Bronchial epithelial cell (primary cell): ENCODE data around the gene PSD4. TPM values are rescaled to one million over a fixed set of nuclear protein-coding genes. Genes with fewer than 3 reads are reported as not detected.

Experiments
- DNase-seq: peaks from one replicate; pipeline ENCODE4 v3.0.0-alpha.2; 2010; ENCODE audit warnings: low read depth
- FAIRE-seq: peaks from 2 replicates; lab custom pipeline; 2011; peaks lifted over from hg19 to GRCh38; lab: Jason Lieb, UNC
- H3K27me3 ChIP-seq: 2 replicates; pipeline ENCODE4 v1.5.1; 2011; ENCODE audit warnings: low read length; ENCODE audit not compliant: control insufficient read depth, insufficient read depth
- H3K36me3 ChIP-seq: 2 replicates; pipeline ENCODE4 v1.5.1; 2011; ENCODE audit warnings: low read length; ENCODE audit not compliant: control insufficient read depth, insufficient read depth
- H3K4me3 ChIP-seq: 2 replicates; pipeline ENCODE4 v1.5.1; 2011; ENCODE audit warnings: mild to moderate bottlenecking, low read depth, low read length, control low read depth
- CTCF ChIP-seq: IDR thresholded peaks from 2 replicates; pipeline ENCODE4 v1.5.1; 2011; ENCODE audit warnings: mild to moderate bottlenecking, moderate library complexity, low read length, control low read depth, inconsistent platforms; ENCODE audit not compliant: insufficient read depth, severe bottlenecking
- total RNA-seq: library from RNA; depleted of rRNA; stranded (reverse); fragments of >200 nt; gene quantifications from 2 replicates; pipeline ENCODE4 v1.2.1, GENCODE V29; 2014

The PSD4 gene
- total RNA-seq, 1 donor from 2014 or later = 25.0 TPM

- no peak for TF ChIP-seq CTCF
- no peak for FAIRE-seq
- no peak overlapping the region for H3K4me3 ChIP-seq
These were observed 83.9 kb downstream of the PSD4 start for GRCh38 chr2:113257516-113258264.

GRCh38 chr2:113258471-113259147 is 84.8 kb downstream of the PSD4 start:
- Histone ChIP-seq H3K36me3 (no peaks in the 10 kb centered on the region), H3K27me3 (no peaks in the 10 kb centered on the region), H3K4me3 (no peak overlapping the region)
- no peak for TF ChIP-seq CTCF
- DNase-seq (no peak), FAIRE-seq (no peak)

More at GRCh38 chr2:113257516-113258264, 83.9 kb downstream of the PSD4 start:
- H3K27me3 ChIP-seq = no peaks in the 10 kb centered on the region
- DNase-seq = no peak
- H3K36me3 ChIP-seq = no peaks in the 10 kb centered on the region

Other genes starting within 250 kb of the PSD4 start
- 0.51 TPM in 1 of 2 replicates, not detected in the other for gene IL36G, start 196.0 kb upstream of the PSD4 start, total RNA-seq
- 6.3 and 11.5 TPM in 2 replicates for gene IL36A, start 168.5 kb upstream of the PSD4 start, total RNA-seq
- 0.13 TPM in 1 of 2 replicates, not detected in the other for gene IL36B, start 121.1 kb upstream of the PSD4 start, total RNA-seq
- 1.1 and 1.9 TPM in 2 replicates for gene IL36RN, start 114.8 kb upstream of the PSD4 start, total RNA-seq
- not detected in 2 replicates for gene IL1F10, start 106.0 kb upstream of the PSD4 start, total RNA-seq
- 71.9 and 113 TPM in 2 replicates for gene IL1RN, start 46.4 kb upstream of the PSD4 start, total RNA-seq
- gene PAX8, start 105.0 kb downstream of the PSD4 start, total RNA-seq = 3.5 TPM in 1 of 2 replicates, not detected in the other